HG03064 (cell line): ENCODE measurements around the gene VSTM1.
"Not testable (repeated sequence)": the region's sequence is repeated elsewhere in the genome, so short reads cannot be mapped to it uniquely, and the experiment has no call there.

ENCODE experiments used
- ATAC-seq: cut with Tn5 transposase; IDR thresholded peaks from one replicate; pipeline ENCODE4 v1.9.1; 2021; ENCODE audit warnings: low read depth; ENCODE audit not compliant: unreplicated experiment

VSTM1 gene

DNA sequence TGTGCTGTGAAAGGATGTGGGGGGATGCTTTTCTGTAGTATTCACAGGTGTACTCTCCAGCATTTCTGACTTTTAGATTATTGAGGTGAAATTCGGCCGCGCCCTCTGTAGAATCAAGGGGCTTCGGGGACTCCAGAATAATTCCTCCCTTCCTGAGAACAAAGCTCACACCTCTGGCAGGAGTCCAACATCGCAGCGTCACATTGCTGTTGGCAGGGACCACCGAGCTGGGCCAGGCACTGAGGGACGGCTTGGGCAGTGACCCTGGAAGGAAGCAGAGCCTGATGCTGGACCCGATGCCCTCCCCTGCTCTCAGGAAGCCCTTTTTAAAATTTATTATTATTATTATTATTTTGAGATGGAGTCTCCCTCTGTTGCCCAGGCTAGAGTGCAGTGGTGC lies 11.2 kb upstream of the VSTM1 start:
- ATAC-seq = no peak

DNA sequence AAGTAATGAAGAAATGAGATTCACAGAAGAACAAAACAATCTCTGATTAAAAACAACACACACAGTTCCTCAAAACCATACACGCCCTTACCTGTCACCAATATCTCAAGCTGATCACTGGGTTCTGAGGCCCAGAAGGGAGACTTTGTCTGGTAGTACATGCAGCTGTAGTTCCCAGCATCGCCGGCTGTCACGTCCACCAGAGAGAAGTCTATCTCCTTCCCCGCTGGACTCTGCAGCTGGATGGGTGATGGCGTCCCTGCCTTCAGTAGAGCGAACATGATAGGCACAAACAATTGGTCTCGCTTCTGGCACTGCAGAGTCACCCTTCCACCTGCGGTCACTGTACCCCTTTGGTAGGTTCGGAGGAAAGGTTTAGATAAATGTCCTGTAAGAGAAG lies 10.1 kb upstream of the VSTM1 start:
- no peak for ATAC-seq

- ATAC-seq = no peak
Observed at GRCh38 chr19:54069470-54069869, 5.8 kb upstream of the VSTM1 start.

GRCh38 chr19:54062643-54063042 lies 1.1 kb downstream of the VSTM1 start:
- no peak for ATAC-seq

DNA sequence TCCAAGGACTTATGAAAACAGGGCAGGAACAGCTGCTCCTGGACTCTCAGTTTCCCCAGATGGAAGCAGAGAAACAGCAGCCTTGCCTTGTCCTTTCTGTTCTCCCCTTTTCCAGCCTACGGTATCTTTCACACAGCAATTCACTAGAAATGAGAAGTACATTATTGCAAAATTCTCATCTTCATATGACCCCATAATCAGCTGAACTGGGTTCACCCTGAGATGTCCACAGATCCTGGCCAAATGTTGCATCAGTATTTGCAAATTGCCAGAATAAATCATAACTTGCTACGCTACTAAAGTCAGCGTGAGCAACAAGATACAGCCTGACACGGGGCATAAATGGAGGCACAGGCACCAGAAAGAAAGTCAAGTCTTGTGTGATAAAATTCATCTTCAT lies 16.1 kb downstream of the VSTM1 start:
- ATAC-seq = no peak

- ATAC-seq = no peak
Observed at GRCh38 chr19:54045771-54046170, 17.9 kb downstream of the VSTM1 start.

GRCh38 chr19:54042989-54043388 lies 20.7 kb downstream of the VSTM1 start:
- no peak for ATAC-seq

- no peak for ATAC-seq
Observed at GRCh38 chr19:54041969-54042606, 21.6 kb downstream of the VSTM1 start.

GRCh38 chr19:54040003-54040402 lies 23.7 kb downstream of the VSTM1 start:
- no peak for ATAC-seq

GRCh38 chr19:54036542-54036941 lies 27.2 kb downstream of the VSTM1 start:
- not testable (repeated sequence) for ATAC-seq

- ATAC-seq = no peak
Observed at GRCh38 chr19:54035215-54036178, 28.2 kb downstream of the VSTM1 start.

GRCh38 chr19:54030895-54031586 lies 32.7 kb downstream of the VSTM1 start:
- no peak for ATAC-seq

GRCh38 chr19:54029930-54030490 lies 33.7 kb downstream of the VSTM1 start:
- no peak for ATAC-seq

GRCh38 chr19:54029301-54029700 lies 34.4 kb downstream of the VSTM1 start:
- ATAC-seq = no peak

DNA sequence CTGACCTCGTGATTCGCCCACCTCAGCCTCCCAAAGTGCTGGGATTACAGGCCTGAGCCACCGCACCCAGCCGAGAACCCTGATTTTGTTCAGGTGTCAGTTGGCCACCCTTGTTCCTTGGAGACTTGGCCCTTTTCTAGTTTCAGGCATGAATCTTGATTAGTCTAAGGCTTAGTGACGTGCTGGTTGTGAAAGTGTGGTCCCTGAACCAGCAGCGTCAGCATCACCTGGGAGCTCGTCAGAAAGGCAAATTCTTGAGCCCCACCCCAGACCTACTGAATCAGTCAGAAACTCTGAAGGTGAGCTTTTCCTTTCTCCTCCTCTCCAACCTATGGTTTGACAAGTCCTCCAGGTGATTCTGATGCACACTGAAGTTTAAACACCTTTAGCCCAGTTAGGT lies 37.0 kb downstream of the VSTM1 start:
- no peak for ATAC-seq

- no peak for ATAC-seq
Observed at GRCh38 chr19:54024660-54025059, 39.0 kb downstream of the VSTM1 start.

DNA sequence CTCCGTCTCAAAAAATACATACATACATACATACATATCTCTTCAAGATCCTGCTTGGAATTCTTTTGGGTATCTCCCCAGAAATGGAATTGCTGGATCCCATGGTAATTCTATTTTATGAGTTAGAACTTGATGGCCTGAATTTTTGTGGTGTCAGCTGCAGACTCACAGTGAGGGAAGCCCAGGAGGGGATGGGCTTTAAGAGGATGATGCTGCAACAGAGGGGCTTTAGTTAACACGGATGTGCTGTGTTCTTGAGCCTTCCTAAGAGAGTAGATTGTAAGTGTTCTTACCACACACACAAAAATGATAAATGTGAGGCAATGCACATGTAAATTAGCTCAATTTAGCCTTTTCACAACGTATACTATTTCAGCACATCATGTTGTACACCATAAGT lies 40.5 kb downstream of the VSTM1 start:
- no peak for ATAC-seq

- ATAC-seq = no peak
Observed at GRCh38 chr19:54021932-54022331, 41.8 kb downstream of the VSTM1 start.

GRCh38 chr19:54021363-54021762 lies 42.3 kb downstream of the VSTM1 start:
- ATAC-seq = no peak

- ATAC-seq = no peak
Observed at GRCh38 chr19:54017261-54017660, 46.4 kb downstream of the VSTM1 start.
